Prostate gland (tissue), 2 donors: ENCODE data around the gene TMEM150C.

Experiments
- POLR2A ChIP-seq: fragments of 450-650 bp; IDR thresholded peaks from one replicate; pipeline ENCODE4 v1.6.1; 2016; ENCODE audit warnings: antibody characterized with exemption, mild to moderate bottlenecking
- POLR2AphosphoS5 ChIP-seq: sonication (generic); formaldehyde crosslinking; IDR thresholded peaks from one replicate; pipeline ENCODE4 v1.6.1; 2017; ENCODE audit warnings: antibody characterized with exemption
- TF ChIP-seq, protein P1 (sequence below), 4 experiments: fragments of 200-600 bp in 2 of 4; fragments of 450-650 bp in 2 of 4; sonication (generic) in 2 of 4; IDR thresholded peaks; 1 replicate in 3 of 4; 2 replicates in 1 of 4; pipeline ENCODE4 v1.5.1; 2016 to 2019; ENCODE audit warnings: antibody characterized with exemption in 4 of 4, mild to moderate bottlenecking in 2 of 4, moderate library complexity in 2 of 4

DNA sequence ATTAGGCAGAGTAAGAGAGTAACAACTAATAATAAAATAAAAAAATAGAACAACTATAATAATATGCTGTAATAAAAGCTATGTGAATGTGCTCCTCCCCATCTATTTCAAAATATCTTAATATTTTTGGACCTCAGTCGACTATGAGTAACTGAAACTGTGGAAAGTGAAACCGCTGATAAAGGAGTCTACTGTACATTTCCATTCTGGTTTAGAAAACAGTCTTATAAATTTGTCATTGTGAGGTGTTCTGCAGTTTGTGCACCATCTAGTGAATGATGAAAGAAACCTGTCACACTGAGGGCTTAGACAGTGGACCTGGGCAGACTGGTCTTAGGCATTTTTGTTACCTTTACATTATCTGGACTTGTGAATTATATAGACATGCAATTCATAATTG lies 42.0 kb downstream of the TMEM150C start:
- TF ChIP-seq, protein P1, sequence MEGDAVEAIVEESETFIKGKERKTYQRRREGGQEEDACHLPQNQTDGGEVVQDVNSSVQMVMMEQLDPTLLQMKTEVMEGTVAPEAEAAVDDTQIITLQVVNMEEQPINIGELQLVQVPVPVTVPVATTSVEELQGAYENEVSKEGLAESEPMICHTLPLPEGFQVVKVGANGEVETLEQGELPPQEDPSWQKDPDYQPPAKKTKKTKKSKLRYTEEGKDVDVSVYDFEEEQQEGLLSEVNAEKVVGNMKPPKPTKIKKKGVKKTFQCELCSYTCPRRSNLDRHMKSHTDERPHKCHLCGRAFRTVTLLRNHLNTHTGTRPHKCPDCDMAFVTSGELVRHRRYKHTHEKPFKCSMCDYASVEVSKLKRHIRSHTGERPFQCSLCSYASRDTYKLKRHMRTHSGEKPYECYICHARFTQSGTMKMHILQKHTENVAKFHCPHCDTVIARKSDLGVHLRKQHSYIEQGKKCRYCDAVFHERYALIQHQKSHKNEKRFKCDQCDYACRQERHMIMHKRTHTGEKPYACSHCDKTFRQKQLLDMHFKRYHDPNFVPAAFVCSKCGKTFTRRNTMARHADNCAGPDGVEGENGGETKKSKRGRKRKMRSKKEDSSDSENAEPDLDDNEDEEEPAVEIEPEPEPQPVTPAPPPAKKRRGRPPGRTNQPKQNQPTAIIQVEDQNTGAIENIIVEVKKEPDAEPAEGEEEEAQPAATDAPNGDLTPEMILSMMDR (IDR thresholded peaks at IDR 0.05) = no peak
- no peak for TF ChIP-seq POLR2A
- TF ChIP-seq POLR2AphosphoS5 = no peak
